LNCaP clone FGC (cell line): ENCODE data around the gene PIEZO2.

ENCODE experiments used
- DNase-seq: peaks from one replicate; pipeline ENCODE4 v3.0.0-alpha.2; 2011; ENCODE audit warnings: low read depth
- H3K4me3 ChIP-seq: 2 replicates; pipeline ENCODE4 v1.5.1; 2011; ENCODE audit warnings: mild to moderate bottlenecking, low read depth, low read length, control low read depth
- TF ChIP-seq, protein P1 (sequence below): IDR thresholded peaks from 2 replicates; pipeline ENCODE4 v1.5.1; 2012; ENCODE audit warnings: mild to moderate bottlenecking; ENCODE audit not compliant: control insufficient read depth, insufficient read depth; ENCODE audit errors: extremely low read depth

PIEZO2 gene

DNA sequence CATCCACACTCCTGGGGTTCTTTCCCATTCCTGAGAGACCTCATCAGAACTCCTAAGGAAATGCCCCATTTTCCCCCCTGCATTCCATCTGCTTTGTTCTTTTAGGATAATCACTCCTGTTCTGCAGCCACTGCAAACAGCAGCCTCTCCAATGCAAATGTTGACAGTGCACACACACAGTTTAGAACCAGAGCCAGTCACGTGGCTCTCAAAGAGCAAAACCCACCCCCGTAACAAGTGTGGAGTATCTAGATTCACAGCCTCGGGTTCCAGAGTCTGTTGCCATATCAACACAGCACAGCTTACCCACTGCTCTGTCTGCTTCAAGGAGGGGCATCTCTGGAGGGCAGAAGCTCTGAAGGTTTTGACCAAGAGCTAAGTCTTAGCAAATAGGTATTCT lies 443.6 kb downstream of the PIEZO2 start:
- no peak overlapping the region for H3K4me3 ChIP-seq
- TF ChIP-seq, protein P1, sequence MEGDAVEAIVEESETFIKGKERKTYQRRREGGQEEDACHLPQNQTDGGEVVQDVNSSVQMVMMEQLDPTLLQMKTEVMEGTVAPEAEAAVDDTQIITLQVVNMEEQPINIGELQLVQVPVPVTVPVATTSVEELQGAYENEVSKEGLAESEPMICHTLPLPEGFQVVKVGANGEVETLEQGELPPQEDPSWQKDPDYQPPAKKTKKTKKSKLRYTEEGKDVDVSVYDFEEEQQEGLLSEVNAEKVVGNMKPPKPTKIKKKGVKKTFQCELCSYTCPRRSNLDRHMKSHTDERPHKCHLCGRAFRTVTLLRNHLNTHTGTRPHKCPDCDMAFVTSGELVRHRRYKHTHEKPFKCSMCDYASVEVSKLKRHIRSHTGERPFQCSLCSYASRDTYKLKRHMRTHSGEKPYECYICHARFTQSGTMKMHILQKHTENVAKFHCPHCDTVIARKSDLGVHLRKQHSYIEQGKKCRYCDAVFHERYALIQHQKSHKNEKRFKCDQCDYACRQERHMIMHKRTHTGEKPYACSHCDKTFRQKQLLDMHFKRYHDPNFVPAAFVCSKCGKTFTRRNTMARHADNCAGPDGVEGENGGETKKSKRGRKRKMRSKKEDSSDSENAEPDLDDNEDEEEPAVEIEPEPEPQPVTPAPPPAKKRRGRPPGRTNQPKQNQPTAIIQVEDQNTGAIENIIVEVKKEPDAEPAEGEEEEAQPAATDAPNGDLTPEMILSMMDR: no peak
- DNase-seq: peak; percentile 6

DNA sequence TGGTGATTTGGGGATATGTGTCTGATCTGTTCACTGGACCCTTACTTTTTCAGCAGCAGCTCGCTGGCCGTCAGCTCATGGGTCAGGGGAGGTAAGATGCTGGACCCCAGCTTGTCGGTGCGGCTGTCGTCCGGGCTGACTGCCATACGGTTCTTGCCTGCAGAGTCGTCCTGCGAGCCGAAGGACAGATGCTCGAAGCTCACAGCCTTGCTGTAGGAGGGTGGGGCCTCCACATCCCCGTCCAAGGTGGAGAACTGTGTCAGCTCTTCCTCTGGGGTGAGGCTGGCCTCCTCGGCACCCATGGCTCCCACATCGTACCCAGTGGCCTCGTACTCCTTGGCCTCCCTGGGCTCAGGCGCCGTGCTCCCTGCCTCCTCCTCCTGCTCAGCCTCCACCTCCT lies 444.1 kb downstream of the PIEZO2 start:
- no peak overlapping the region for H3K4me3 ChIP-seq
- TF ChIP-seq, protein P1: no peak
- no peak for DNase-seq

DNA sequence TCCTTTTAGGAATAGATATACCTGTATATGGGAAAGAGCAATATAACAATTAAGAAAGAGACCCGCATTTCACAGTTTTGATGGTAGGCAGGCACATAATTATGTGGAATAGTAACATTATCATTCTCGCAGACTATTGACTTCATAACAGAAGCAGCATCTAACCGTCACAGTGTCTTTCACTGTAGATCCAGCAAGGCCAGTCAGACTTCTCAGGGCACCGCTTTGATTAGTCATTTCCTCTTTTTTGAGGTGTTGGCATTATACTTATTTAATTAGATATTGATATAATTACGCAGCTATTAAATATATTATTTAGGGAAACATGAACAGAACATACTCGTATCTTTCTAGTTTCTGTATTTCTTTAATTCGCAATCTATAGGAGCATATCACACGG lies 447.2 kb downstream of the PIEZO2 start:
- H3K4me3 ChIP-seq: no peak overlapping the region
- TF ChIP-seq, protein P1: no peak
- no peak for DNase-seq

DNA sequence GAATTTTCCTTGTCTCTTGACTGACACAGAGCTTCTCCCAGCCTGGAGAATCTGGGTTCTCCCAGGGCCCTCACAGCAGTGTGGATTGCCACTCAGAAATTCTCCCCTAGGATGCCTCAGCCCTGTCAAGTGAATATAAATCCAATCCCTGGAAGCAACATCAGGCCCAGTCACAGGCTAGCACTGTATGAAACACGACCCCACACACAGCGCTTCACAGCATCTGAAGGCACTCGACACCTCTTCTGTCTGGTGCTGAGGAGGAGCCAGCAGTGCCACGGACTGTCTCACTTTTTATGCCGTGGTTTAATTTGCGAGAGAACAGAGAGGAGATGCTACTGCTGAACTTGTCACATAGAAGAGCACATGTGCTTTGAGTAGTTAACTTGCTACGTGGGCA lies 459.0 kb downstream of the PIEZO2 start:
- H3K4me3 ChIP-seq: no peak overlapping the region
- no peak for DNase-seq
- TF ChIP-seq, protein P1: no peak

DNA sequence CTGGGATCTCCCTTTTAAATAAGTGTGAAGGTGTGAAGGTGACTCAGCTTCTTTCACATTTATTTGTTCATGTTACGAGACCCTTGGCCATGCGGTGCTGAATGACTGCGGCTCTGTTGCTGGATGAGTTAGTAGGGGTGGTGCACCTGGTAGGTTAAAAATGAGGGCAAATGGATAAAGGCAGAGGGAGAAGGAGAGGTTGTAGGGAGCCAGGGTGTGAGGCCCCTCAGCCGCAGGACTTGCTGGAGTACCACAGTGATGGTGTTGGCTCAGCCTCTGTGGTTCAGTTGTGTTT lies 459.4 kb downstream of the PIEZO2 start:
- no peak for DNase-seq
- TF ChIP-seq, protein P1: no peak
- no peak overlapping the region for H3K4me3 ChIP-seq

DNA sequence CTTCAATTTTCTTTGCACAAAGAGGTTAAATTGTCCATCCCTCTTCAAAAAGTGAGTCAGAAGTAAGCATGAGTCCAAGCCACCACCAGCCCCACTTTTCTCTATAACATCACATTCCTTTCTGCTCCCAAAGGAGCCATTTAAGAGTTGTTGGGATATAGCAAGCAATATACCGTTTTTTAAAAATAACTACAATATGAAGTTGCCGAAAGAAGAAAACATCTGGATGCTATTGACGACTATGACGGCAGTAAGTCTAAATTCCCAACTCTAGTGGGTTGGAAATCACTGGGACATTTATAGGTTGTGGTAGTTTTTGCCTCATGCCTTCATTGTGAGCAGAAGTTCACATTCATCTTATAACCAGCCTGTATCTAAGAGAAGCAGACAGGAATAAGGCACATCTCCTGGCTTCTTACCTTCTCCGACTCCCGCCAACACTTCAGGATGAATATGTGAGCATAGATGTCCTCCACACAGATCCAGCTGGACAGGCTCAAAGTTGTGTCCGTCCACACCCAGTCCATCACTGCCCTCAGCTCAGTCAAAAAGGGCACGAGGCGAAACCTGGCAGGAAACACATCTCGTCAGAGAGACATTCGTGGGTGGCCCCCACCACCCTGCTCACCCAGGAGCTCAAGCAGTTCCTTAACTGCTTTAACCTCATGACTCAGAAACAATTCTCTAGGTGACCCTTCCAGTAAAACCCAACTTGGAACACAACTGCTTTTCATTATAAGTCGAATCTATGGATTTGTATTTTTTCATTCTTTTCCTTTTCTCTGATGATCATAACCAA lies 459.9 kb downstream of the PIEZO2 start:
- H3K4me3 ChIP-seq: no peak overlapping the region
- no peak for DNase-seq
- TF ChIP-seq, protein P1: no peak

DNA sequence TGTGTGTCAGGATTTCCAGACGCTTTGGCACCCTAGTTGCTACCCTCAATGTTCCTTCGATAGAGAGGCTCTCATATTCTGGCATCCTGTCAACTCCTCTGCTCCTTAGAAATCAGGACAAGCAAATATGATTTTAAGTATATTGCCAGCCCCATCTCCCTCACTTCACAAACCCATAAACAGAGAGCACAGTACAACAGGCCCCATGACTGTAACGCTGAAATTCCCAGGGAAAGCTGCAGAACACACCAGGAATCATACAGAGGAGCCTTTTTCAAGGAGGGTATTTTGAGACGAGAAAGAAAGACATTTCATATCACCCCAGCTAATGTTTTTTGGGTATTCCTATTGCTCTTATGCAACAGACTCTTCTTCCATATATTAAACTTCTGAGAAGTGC lies 460.6 kb downstream of the PIEZO2 start:
- no peak for DNase-seq
- TF ChIP-seq, protein P1: no peak
- H3K4me3 ChIP-seq: no peak overlapping the region
